PC-9 (cell line): ENCODE data around the gene ID4.

Experiments used
- CTCF ChIP-seq: fragments of 200-600 bp; sonication (generic); conservative IDR thresholded peaks from 2 replicates; pipeline ENCODE4 v1.6.1; 2017; ENCODE audit warnings: mixed run types, antibody characterized with exemption, mild to moderate bottlenecking, moderate library complexity
- EZH2 ChIP-seq: fragments of 200-600 bp; sonication (generic); IDR thresholded peaks from 2 replicates; pipeline ENCODE4 v1.8.0; 2017; ENCODE audit warnings: antibody characterized with exemption, low read depth

- TF ChIP-seq CTCF, result no peak
- no peak for TF ChIP-seq EZH2
Observed at GRCh38 chr6:19835605-19836004, 1.6 kb upstream of the ID4 start.
